AG09319 (cell line): ENCODE results near the gene MRPS26.
"Not testable (repeated sequence)": the region's sequence is repeated elsewhere in the genome, so short reads cannot be mapped to it uniquely, and the experiment has no call there.

Experiments
- DNase-seq: peaks from one replicate; pipeline ENCODE4 v3.0.0-alpha.2; 2010; ENCODE audit warnings: low read depth; ENCODE audit errors: extremely low read depth
- TF ChIP-seq, protein P1 (sequence below): IDR thresholded peaks from 2 replicates; pipeline ENCODE4 v1.5.1; 2011; ENCODE audit warnings: low read depth, mild to moderate bottlenecking, inconsistent platforms, low read length, moderate library complexity

Gene MRPS26

DNA sequence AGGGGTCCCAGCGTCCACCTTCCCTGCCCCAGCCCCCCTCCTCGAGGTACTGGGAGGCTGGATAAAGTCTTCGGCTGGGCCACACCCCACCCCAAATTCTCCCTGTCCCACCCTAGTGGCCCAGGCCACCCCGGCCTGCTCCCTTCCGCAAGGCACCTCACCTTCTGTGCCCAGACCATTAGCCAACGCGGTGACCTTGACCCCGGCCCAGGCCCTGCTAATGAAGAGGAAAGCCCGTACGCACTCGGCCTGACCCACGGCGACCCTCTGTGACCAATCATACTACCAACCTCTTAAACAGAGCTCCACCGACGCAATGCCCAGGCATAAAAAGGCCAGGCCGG, 25.4 kb downstream of the MRPS26 start:
- TF ChIP-seq, protein P1, sequence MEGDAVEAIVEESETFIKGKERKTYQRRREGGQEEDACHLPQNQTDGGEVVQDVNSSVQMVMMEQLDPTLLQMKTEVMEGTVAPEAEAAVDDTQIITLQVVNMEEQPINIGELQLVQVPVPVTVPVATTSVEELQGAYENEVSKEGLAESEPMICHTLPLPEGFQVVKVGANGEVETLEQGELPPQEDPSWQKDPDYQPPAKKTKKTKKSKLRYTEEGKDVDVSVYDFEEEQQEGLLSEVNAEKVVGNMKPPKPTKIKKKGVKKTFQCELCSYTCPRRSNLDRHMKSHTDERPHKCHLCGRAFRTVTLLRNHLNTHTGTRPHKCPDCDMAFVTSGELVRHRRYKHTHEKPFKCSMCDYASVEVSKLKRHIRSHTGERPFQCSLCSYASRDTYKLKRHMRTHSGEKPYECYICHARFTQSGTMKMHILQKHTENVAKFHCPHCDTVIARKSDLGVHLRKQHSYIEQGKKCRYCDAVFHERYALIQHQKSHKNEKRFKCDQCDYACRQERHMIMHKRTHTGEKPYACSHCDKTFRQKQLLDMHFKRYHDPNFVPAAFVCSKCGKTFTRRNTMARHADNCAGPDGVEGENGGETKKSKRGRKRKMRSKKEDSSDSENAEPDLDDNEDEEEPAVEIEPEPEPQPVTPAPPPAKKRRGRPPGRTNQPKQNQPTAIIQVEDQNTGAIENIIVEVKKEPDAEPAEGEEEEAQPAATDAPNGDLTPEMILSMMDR: no peak
- no peak for DNase-seq

- DNase-seq: no peak
- TF ChIP-seq, protein P1: no peak
Observed at GRCh38 chr20:3071610-3072529, 26.0 kb downstream of the MRPS26 start, which contains the start of gene OXT. Gene OXT (plus strand): TSS chr20:3071620. CDS start chr20:3071656, 36 bp downstream.

DNA sequence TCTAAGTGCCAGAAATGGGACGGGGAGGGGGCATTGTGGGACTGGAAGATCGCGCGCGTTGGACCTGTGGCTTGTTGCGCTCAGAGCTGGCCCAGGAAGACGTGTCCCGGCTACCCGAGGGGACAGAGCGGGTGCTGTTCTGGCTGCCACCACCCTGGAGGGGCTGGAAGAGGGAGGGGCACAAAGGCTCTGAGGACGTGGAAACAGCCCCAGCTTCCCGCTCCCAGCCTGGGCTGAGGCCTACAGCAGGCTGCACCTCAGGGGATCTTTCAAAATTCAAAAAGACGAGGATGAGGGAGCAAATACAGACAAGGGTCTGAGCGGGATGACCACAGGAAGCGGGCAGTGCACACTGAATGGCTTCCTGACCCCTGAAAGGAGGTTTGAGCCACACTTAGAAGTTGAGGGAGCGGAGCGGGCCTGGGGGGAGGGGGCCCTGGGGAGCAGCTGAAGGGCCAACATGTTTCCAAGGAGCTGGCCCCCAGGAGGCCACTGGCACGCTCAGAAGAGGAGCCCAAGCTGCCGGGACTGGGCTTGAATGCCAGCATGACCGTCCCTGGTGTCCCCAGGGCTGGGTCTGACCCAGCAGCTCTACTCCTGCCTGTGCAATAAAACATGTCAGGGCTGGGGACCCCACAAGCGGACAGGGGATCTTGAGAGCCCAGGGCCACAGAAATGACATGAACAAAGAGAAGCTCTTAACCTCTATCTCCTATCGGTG, 26.8 kb downstream of the MRPS26 start:
- DNase-seq: no peak
- TF ChIP-seq, protein P1: no peak

- not testable (repeated sequence) for DNase-seq
Observed at GRCh38 chr20:3073251-3073643, 27.4 kb downstream of the MRPS26 start.

GRCh38 chr20:3074812-3075211, 29.0 kb downstream of the MRPS26 start:
- DNase-seq: no peak
- TF ChIP-seq, protein P1: no peak

- DNase-seq: not testable (repeated sequence)
Observed at GRCh38 chr20:3075315-3075714, 29.5 kb downstream of the MRPS26 start.

- DNase-seq: no peak
- TF ChIP-seq, protein P1: no peak
Observed at GRCh38 chr20:3077618-3078134, 31.8 kb downstream of the MRPS26 start.

- TF ChIP-seq, protein P1: no peak
- DNase-seq: peak; percentile 25
Observed at GRCh38 chr20:3080939-3081388, 35.1 kb downstream of the MRPS26 start.
